K562 (cell line): ENCODE measurements around the gene NKG7. TPM values are rescaled to one million over a fixed set of nuclear protein-coding genes. Genes with fewer than 3 reads are reported as not detected.

Experiments
- ATF4 ChIP-seq: fragments of 450-650 bp; formaldehyde crosslinking; IDR thresholded peaks from 2 replicates; pipeline ENCODE4 v1.4.0; 2022; ENCODE audit warnings: mild to moderate bottlenecking, moderate library complexity
- CGGBP1 ChIP-seq: fragments of 250-450 bp; sonication (Bioruptor Pico); IDR thresholded peaks from 2 replicates; pipeline ENCODE4 v1.9.0; 2021; ENCODE audit warnings: mild to moderate bottlenecking
- CTCFL ChIP-seq: IDR thresholded peaks from 2 replicates; pipeline ENCODE4 v1.6.1; 2011; ENCODE audit warnings: borderline replicate concordance, low read depth, mild to moderate bottlenecking, moderate library complexity, low read length; ENCODE audit not compliant: insufficient read depth, poor library complexity, severe bottlenecking
- CUX1 ChIP-seq: fragments of 200-800 bp; sonication (Bioruptor generic); IDR thresholded peaks from 2 replicates; pipeline ENCODE4 v1.6.1; 2016; ENCODE audit warnings: missing genetic modification characterization, missing compliant biosample characterization
- ESRRA ChIP-seq: fragments of 450-650 bp; IDR thresholded peaks from 2 replicates; pipeline ENCODE4 v1.6.1; 2014; ENCODE audit warnings: low read depth, mild to moderate bottlenecking, moderate library complexity, borderline replicate concordance
- EWSR1 ChIP-seq: fragments of 450-650 bp; IDR thresholded peaks from 2 replicates; pipeline ENCODE4 v1.6.1; 2018; ENCODE audit warnings: borderline replicate concordance, mild to moderate bottlenecking, low read depth, moderate library complexity; ENCODE audit not compliant: partially characterized antibody
- MAX ChIP-seq: sonication (generic); formaldehyde crosslinking; IDR thresholded peaks from 2 replicates; pipeline ENCODE4 v1.9.0; 2022; ENCODE audit warnings: mild to moderate bottlenecking, missing genetic modification reagents
- NONO ChIP-seq, 2 experiments: fragments of 200-400 bp in 1 of 2; fragments of 450-650 bp in 1 of 2; formaldehyde crosslinking in 1 of 2; IDR thresholded peaks; 2 replicates each; pipeline ENCODE4 v1.6.1; 2017; ENCODE audit warnings: low read depth in 2 of 2, mild to moderate bottlenecking in 2 of 2, moderate library complexity in 2 of 2, low read length in 1 of 2
- PKNOX1 ChIP-seq: fragments of 450-650 bp; IDR thresholded peaks from 2 replicates; pipeline ENCODE4 v1.6.1; 2016
- SRF ChIP-seq, 2 experiments: fragments of 250-450, 450-650 bp in 1 of 2; sonication (Bioruptor Pico) in 1 of 2; sonication (generic) in 1 of 2; formaldehyde crosslinking; IDR thresholded peaks; 2 replicates each; pipeline versions ENCODE4 v1.5.0 to v1.5.1; 2020 to 2022; ENCODE audit warnings: mild to moderate bottlenecking in 1 of 2, missing genetic modification reagents in 1 of 2
- ZHX1 ChIP-seq: fragments of 150-350 bp; conservative IDR thresholded peaks from 2 replicates; pipeline ENCODE4 v1.6.1; 2014; ENCODE audit warnings: low read length
- polyA plus RNA-seq, 8 experiments: library from polyadenylated mRNA; depleted of rRNA in 4 of 8; stranded (reverse) in 5 of 8; unstranded in 3 of 8; fragments of >200 nt; fragmentation: Nextera tagmentation in 2 of 8; fragmentation: Illumina TruSeq in 1 of 8; extraction: Ambion mirVana in 2 of 8; extraction: Trizol in 1 of 8; gene quantifications; 2 replicates each; pipeline versions ENCODE4 v1.2.1 to v1.2.3, GENCODE V29; 2011 to 2014; ENCODE audit warnings: inconsistent platforms in 1 of 8, missing spikeins in 1 of 8
- total RNA-seq, 7 experiments: library from RNA; depleted of rRNA in 6 of 7; stranded (reverse); fragments of >200 nt in 6 of 7; fragmentation: Illumina TruSeq in 2 of 7; extraction: Trizol in 2 of 7; gene quantifications; 2 replicates each; pipeline versions ENCODE4 v1.2.1 to v1.2.3, GENCODE V29; 2011 to 2021; ENCODE audit warnings: low replicate concordance in 1 of 7

NKG7 gene
- total and polyA plus RNA-seq, 9 of the 15 experiments (the other 6 are each of a cell fraction or from before 2014, with no cell fraction given) = 0.30 to 0.70 (median 0.51) TPM; not detected in 2

GRCh38 chr19:51339687-51340656 lies 32.5 kb downstream of the NKG7 start (continued):
- TF ChIP-seq NONO (IDR thresholded peaks at IDR 0.05; ENCODE audit: low read depth in 2 of 2, low read length in 1 of 2) (peak; percentile 78 to 92; a peak in 3 of 4 replicates), CGGBP1 (CRISPR knock-in tag) (no peak), ESRRA (peak; percentile 87; the same call in 1 of the 2 replicates), EWSR1 (no peak), MAX (CRISPR knock-in tag) (peak; percentile 90), ATF4 (CRISPR knock-in tag) (no peak), CTCFL (peak; percentile 83), CUX1 (CRISPR knock-in tag) (no peak), PKNOX1 (peak; percentile 95), SRF (CRISPR knock-in tag; IDR thresholded peaks at IDR 0.05) (peak in 1 of 2 experiments; percentile 68; a peak in 1 of 4 replicates), ZHX1 (no peak)
